Vagina (tissue), 2 donors: Measurements from ENCODE around the gene STX1B. TPM values are rescaled to one million over a fixed set of nuclear protein-coding genes. Genes with fewer than 3 reads are reported as not detected.

Experiments used
- DNase-seq, 2 donors: peaks; one replicate each; pipeline ENCODE4 v3.0.0-alpha.2; 2017; ENCODE audit errors: extremely low spot score in 2 of 2
- H3K27ac ChIP-seq: fragments of 200-600 bp; sonication (generic); one replicate; pipeline ENCODE4 v1.5.1; 2019
- H3K27me3 ChIP-seq: fragments of 200-600 bp; sonication (generic); one replicate; pipeline ENCODE4 v1.5.1; 2019
- H3K36me3 ChIP-seq, 2 donors: fragments of 200-600 bp; sonication (generic); one replicate each; pipeline ENCODE4 v1.5.1; 2017 to 2019
- H3K4me1 ChIP-seq: fragments of 200-600 bp; sonication (generic); one replicate; pipeline ENCODE4 v1.5.1; 2019
- H3K4me3 ChIP-seq, 2 donors: fragments of 200-600 bp; sonication (generic); 1 replicate in 1 of 2; 2 replicates in 1 of 2; pipeline ENCODE4 v1.5.1; 2016 to 2019
- H3K9me3 ChIP-seq: fragments of 200-600 bp; sonication (generic); one replicate; pipeline ENCODE4 v1.5.1; 2019
- CTCF ChIP-seq, 3 experiments: fragments of 450-650 bp in 2 of 3; fragments of 200-600 bp in 1 of 3; sonication (generic) in 1 of 3; IDR thresholded peaks; one replicate each; pipeline ENCODE4 v1.5.1; 2017 to 2019; ENCODE audit warnings: antibody characterized with exemption in 3 of 3, mild to moderate bottlenecking in 2 of 3, moderate library complexity in 2 of 3
- POLR2A ChIP-seq, 2 donors: fragments of 450-650 bp; IDR thresholded peaks; one replicate each; pipeline ENCODE4 v1.6.1; 2017; ENCODE audit warnings: antibody characterized with exemption in 2 of 2, mild to moderate bottlenecking in 2 of 2, moderate library complexity in 2 of 2
- POLR2AphosphoS5 ChIP-seq, 2 donors: sonication (generic); formaldehyde crosslinking; IDR thresholded peaks; one replicate each; pipeline ENCODE4 v1.9.0; 2017; ENCODE audit warnings: antibody characterized with exemption in 2 of 2, mild to moderate bottlenecking in 2 of 2, low read depth in 1 of 2; ENCODE audit not compliant: insufficient read depth in 1 of 2
- intact Hi-C: fragments of 100-400 bp; cut with DNase I; formaldehyde crosslinking; loops from one replicate; pipeline ENCODE4 v1.15.1; 2023
- total RNA-seq: library from RNA; depleted of rRNA; stranded (reverse); fragments of >200 nt; gene quantifications from one replicate; pipeline ENCODE4 v1.2.3, GENCODE V29; 2016

Gene STX1B
- total RNA-seq, 1 donor from 2014 or later: 4.7 TPM

- intact Hi-C loops: no loop called here
- Histone ChIP-seq H3K4me1 (peaks cover 9% of the 10 kb centered on the region), H3K9me3 (no peaks in the 10 kb centered on the region), H3K27ac (no peak overlapping the region), H3K36me3 (no peaks in the 10 kb centered on the region), H3K4me3 (no peak overlapping the region), H3K27me3 (no peaks in the 10 kb centered on the region)
- TF ChIP-seq CTCF (IDR thresholded peaks at IDR 0.05) (no peak), POLR2A (IDR thresholded peaks at IDR 0.05) (no peak), POLR2AphosphoS5 (IDR thresholded peaks at IDR 0.05; ENCODE audit: insufficient read depth in 1 of 2, low read depth in 1 of 2) (no peak)
- no peak for DNase-seq
Measured at GRCh38 chr16:31004658-31005057, 5.8 kb downstream of the STX1B start.

GRCh38 chr16:31003744-31004143 is 6.7 kb downstream of the STX1B start:
- H3K27ac ChIP-seq: no peak overlapping the region
- TF ChIP-seq CTCF (IDR thresholded peaks at IDR 0.05) (no peak), POLR2AphosphoS5 (IDR thresholded peaks at IDR 0.05; ENCODE audit: insufficient read depth in 1 of 2, low read depth in 1 of 2) (no peak), POLR2A (IDR thresholded peaks at IDR 0.05) (no peak)
- H3K4me1 ChIP-seq: peaks cover 9% of the 10 kb centered on the region
- intact Hi-C loops: no loop called here
- H3K27me3 ChIP-seq: no peaks in the 10 kb centered on the region
- no peaks in the 10 kb centered on the region for H3K9me3 ChIP-seq
- no peaks in the 10 kb centered on the region for H3K36me3 ChIP-seq
- H3K4me3 ChIP-seq: no peak overlapping the region
- no peak for DNase-seq

GRCh38 chr16:31002862-31003341 is 7.5 kb downstream of the STX1B start:
- TF ChIP-seq CTCF (IDR thresholded peaks at IDR 0.05) (no peak), POLR2AphosphoS5 (IDR thresholded peaks at IDR 0.05; ENCODE audit: insufficient read depth in 1 of 2, low read depth in 1 of 2) (no peak), POLR2A (IDR thresholded peaks at IDR 0.05) (no peak)
- H3K4me3 ChIP-seq: no peak overlapping the region
- no peak overlapping the region for H3K27ac ChIP-seq
- no peaks in the 10 kb centered on the region for H3K9me3 ChIP-seq
- H3K27me3 ChIP-seq: no peaks in the 10 kb centered on the region
- no peak for DNase-seq
- no peaks in the 10 kb centered on the region for H3K36me3 ChIP-seq
- intact Hi-C loops: no loop called here
- H3K4me1 ChIP-seq: peaks cover 15% of the 10 kb centered on the region

GRCh38 chr16:31002250-31002700 is 8.2 kb downstream of the STX1B start:
- intact Hi-C loops: no loop called here
- no peaks in the 10 kb centered on the region for H3K27me3 ChIP-seq
- no peak for DNase-seq
- TF ChIP-seq CTCF (IDR thresholded peaks at IDR 0.05) (no peak), POLR2A (IDR thresholded peaks at IDR 0.05) (no peak), POLR2AphosphoS5 (IDR thresholded peaks at IDR 0.05; ENCODE audit: insufficient read depth in 1 of 2, low read depth in 1 of 2) (peak; percentile 8 to 37)
- H3K4me1 ChIP-seq: peaks cover 21% of the 10 kb centered on the region
- H3K4me3 ChIP-seq: no peak overlapping the region
- H3K27ac ChIP-seq: no peak overlapping the region
- no peaks in the 10 kb centered on the region for H3K9me3 ChIP-seq
- H3K36me3 ChIP-seq: no peaks in the 10 kb centered on the region

GRCh38 chr16:31001507-31002249 is 8.8 kb downstream of the STX1B start:
- Histone ChIP-seq H3K4me3 (no peak overlapping the region), H3K4me1 (peaks cover 25% of the 10 kb centered on the region), H3K27me3 (no peaks in the 10 kb centered on the region), H3K9me3 (no peaks in the 10 kb centered on the region), H3K27ac (peak overlapping the region; percentile 2), H3K36me3 (no peaks in the 10 kb centered on the region)
- intact Hi-C loops: no loop called here
- TF ChIP-seq POLR2AphosphoS5 (IDR thresholded peaks at IDR 0.05; ENCODE audit: insufficient read depth in 1 of 2, low read depth in 1 of 2): no peak
- TF ChIP-seq CTCF (IDR thresholded peaks at IDR 0.05): no peak
- TF ChIP-seq POLR2A (IDR thresholded peaks at IDR 0.05): no peak
- DNase-seq: no peak
